Activated CD8-positive, alpha-beta T cell treated with anti-CD3 and anti-CD28 coated beads for 36 hours (primary cell): ENCODE measurements around the gene MACROD2. TPM values are rescaled to one million over a fixed set of nuclear protein-coding genes. Genes with fewer than 3 reads are reported as not detected.

Source experiments
- ATAC-seq: fragments of 200-7000 bp; cut with Tn5 transposase; one replicate; pipeline ENCODE4 v1.10.0; 2021; ENCODE audit warnings: mild to moderate bottlenecking, moderate library complexity
- CTCF ChIA-PET: fragments of 350-600 bp; sonication (Branson Sonifier 250); formaldehyde crosslinking; loops from one replicate; lab custom pipeline; 2021; ENCODE audit warnings: antibody characterized with exemption; lab: Charles Lee
- POLR2A ChIA-PET: fragments of 350-600 bp; sonication (Branson Sonifier 250); formaldehyde crosslinking; loops from one replicate; lab custom pipeline; 2021; ENCODE audit warnings: antibody characterized with exemption; lab: Charles Lee
- DNase-seq: peaks from one replicate; pipeline ENCODE4 v3.0.0-alpha.2; 2020
- H3K27ac Mint-ChIP-seq: one replicate; pipeline ENCODE4 v1.8.0; 2021; ENCODE audit warnings: mild to moderate bottlenecking, mixed read lengths
- H3K27me3 Mint-ChIP-seq: one replicate; pipeline ENCODE4 v1.8.0; 2021; ENCODE audit warnings: mixed read lengths
- H3K36me3 Mint-ChIP-seq: one replicate; pipeline ENCODE4 v1.8.0; 2021; ENCODE audit warnings: low read depth, mixed read lengths
- H3K4me1 Mint-ChIP-seq: one replicate; pipeline ENCODE4 v1.8.0; 2021; ENCODE audit warnings: low read depth, mixed read lengths
- H3K4me3 Mint-ChIP-seq: one replicate; pipeline ENCODE4 v1.8.0; 2021; ENCODE audit warnings: mild to moderate bottlenecking, moderate library complexity, mixed read lengths
- H3K9me3 Mint-ChIP-seq: one replicate; pipeline ENCODE4 v1.8.0; 2021; ENCODE audit warnings: mixed read lengths
- CTCF ChIP-seq: fragments of 200-600 bp; IDR thresholded peaks from one replicate; pipeline ENCODE4 v1.8.0; 2022; ENCODE audit warnings: antibody characterized with exemption, mild to moderate bottlenecking
- intact Hi-C: fragments of 100-400 bp; cut with micrococcal nuclease; formaldehyde crosslinking; loops from one replicate; pipeline ENCODE4 v1.10.0; 2022
- total RNA-seq, 2 experiments: library from RNA; stranded (reverse); gene quantifications; one replicate each; pipeline ENCODE4 v1.2.3, GENCODE V29; 2021

The MACROD2 gene
- total RNA-seq, 2 experiments from 2014 or later = not detected

- TF ChIP-seq CTCF = no peak
- Mint-ChIP-seq H3K4me3 (no peak overlapping the region), H3K4me1 (no peaks in the 10 kb centered on the region), H3K9me3 (no peaks in the 10 kb centered on the region), H3K27ac (no peak overlapping the region), H3K27me3 (no peaks in the 10 kb centered on the region), H3K36me3 (no peaks in the 10 kb centered on the region)
- DNase-seq (no peak), ATAC-seq (no peak)
- CTCF ChIA-PET = no interaction called here
- intact Hi-C loops = no loop called here
- POLR2A ChIA-PET = no interaction called here
Observed at GRCh38 chr20:15512916-15513315, 1517.6 kb downstream of the MACROD2 start.

- Mint-ChIP-seq H3K4me1 (no peaks in the 10 kb centered on the region), H3K27me3 (no peaks in the 10 kb centered on the region), H3K9me3 (peaks cover 4% of the 10 kb centered on the region), H3K27ac (no peak overlapping the region), H3K36me3 (no peaks in the 10 kb centered on the region), H3K4me3 (no peak overlapping the region)
- ATAC-seq (no peak), DNase-seq (no peak)
- intact Hi-C loops = no loop called here
- no peak for TF ChIP-seq CTCF
- ChIA-PET POLR2A (no interaction called here), CTCF (no interaction called here)
Observed at GRCh38 chr20:15515691-15516090, 1520.4 kb downstream of the MACROD2 start.

GRCh38 chr20:15520930-15521524, 1525.7 kb downstream of the MACROD2 start:
- Mint-ChIP-seq H3K4me1 (no peaks in the 10 kb centered on the region), H3K27ac (no peak overlapping the region), H3K36me3 (no peaks in the 10 kb centered on the region), H3K27me3 (no peaks in the 10 kb centered on the region), H3K9me3 (peaks cover 7% of the 10 kb centered on the region), H3K4me3 (no peak overlapping the region)
- DNase-seq (no peak), ATAC-seq (no peak)
- CTCF ChIA-PET = no interaction called here
- intact Hi-C loops = no loop called here
- no peak for TF ChIP-seq CTCF
- POLR2A ChIA-PET = no interaction called here

GRCh38 chr20:15523400-15523799, 1528.1 kb downstream of the MACROD2 start:
- ATAC-seq = no peak
- H3K27ac Mint-ChIP-seq = no peak overlapping the region
- intact Hi-C loops = no loop called here
- H3K4me1 Mint-ChIP-seq = no peaks in the 10 kb centered on the region
- TF ChIP-seq CTCF = no peak
- no peaks in the 10 kb centered on the region for H3K27me3 Mint-ChIP-seq
- ChIA-PET CTCF (no interaction called here), POLR2A (no interaction called here)
- DNase-seq = no peak
- peaks cover 7% of the 10 kb centered on the region for H3K9me3 Mint-ChIP-seq
- no peaks in the 10 kb centered on the region for H3K36me3 Mint-ChIP-seq
- no peak overlapping the region for H3K4me3 Mint-ChIP-seq

GRCh38 chr20:15528391-15529111, 1533.2 kb downstream of the MACROD2 start:
- ATAC-seq = no peak
- Mint-ChIP-seq H3K9me3 (peaks cover 2% of the 10 kb centered on the region), H3K4me3 (no peak overlapping the region), H3K27ac (no peak overlapping the region), H3K36me3 (no peaks in the 10 kb centered on the region), H3K27me3 (no peaks in the 10 kb centered on the region), H3K4me1 (no peaks in the 10 kb centered on the region)
- intact Hi-C loops = no loop called here
- no peak for TF ChIP-seq CTCF
- CTCF ChIA-PET = no interaction called here
- no peak for DNase-seq
- POLR2A ChIA-PET = no interaction called here
